Activated CD8-positive, alpha-beta memory T cell treated with anti-CD3 and anti-CD28 coated beads for 4 hours (primary cell): ENCODE measurements around the gene MYO5A.
A peak's percentile ranks its signal among the peaks of the same experiment; 100 is the strongest.
"Not testable (repeated sequence)": the region's sequence is repeated elsewhere in the genome, so short reads cannot be mapped to it uniquely, and the experiment has no call there.

ENCODE experiments used
- DNase-seq, 2 donors: peaks; one replicate each; pipeline ENCODE4 v3.0.0-alpha.2; 2020; ENCODE audit warnings: low read depth in 2 of 2

MYO5A gene

DNA sequence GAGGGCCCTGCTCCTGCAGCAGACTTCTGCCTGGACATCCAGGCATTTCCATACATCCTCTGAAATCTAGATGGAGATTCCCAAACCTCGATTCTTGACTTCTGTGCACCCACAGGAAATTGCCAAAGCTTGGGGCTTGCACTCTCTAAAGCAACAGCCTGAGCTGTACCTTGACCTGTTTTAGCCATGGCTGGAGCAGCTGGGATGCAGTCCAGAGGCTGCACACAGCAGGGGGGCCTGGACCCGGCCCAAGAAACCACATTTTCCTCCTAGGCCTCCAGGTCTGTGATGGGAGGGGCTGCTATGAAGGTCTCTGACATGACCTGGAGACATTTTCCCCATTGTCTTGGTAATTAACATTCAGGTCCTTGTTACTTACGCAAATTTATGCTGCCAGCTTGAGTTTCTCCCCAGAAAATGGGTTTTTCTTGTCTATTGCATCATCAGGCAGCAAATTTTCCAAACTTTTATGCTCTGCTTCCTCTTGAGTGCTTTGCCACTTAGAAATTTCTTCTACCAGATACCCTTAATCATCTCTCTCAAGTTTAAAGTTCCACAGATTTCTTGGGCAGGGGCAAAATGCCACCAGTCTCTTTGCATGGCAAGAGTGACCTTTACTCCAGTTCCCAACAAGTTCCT is 11.8 kb upstream of the MYO5A start:
- no peak for DNase-seq

DNA sequence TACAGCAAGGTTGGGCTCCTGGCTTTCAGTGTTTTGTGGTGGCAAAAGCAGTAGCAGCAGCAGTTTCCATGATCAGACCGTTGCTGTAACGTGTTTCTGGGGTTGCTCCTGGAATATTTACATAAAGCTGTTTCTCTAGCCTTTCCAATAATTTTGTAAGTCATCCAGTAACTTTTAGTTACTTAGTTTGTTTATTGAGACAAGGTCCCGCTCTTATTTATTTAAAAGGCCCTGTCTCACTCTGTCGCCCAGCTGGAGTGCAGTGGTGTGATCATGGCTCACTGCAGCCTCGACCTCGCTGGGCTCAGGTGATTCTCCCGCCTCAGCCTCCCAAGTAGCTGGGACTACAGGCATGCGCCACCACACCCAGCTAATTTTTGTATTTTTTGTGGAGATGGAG is 8.8 kb upstream of the MYO5A start:
- DNase-seq: no peak

DNA sequence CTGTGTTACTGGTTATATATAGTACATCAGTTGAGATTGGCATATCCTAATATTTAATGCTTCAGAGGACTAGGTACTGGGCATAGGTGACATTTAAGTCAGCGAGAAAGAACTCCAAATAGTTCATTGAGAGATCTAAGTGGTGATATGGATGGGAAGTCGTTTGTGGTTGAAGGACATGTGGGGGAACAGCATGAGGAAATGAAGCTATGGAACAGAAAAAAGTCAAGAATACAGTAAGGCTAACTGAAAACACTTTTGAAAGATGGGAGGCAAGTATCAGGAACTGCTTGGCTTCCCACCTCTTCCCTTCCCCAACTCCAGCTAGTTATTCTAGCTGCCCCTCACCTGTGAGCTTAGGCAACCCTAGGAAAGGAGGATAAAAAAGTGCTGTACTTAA is 3.7 kb upstream of the MYO5A start:
- DNase-seq: no peak

DNA sequence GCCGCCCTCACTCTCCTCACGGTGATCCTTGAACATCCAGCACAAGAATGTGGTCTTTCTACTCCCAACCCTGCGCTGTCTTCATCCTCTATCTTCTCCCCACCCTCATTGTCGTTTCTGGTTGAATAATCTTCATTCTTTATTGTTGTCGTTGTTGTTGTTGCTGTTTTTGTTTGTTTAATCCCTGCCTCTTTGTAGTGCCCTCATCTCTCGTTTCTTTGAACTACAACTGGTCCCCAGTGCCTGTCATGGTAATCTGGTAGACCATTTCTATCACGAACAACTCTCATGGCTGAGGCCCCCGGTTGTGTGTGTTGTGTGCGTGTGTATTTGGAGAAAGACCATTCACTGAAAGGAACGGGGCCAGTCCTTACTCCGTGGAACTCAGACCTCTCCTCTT is 1.3 kb upstream of the MYO5A start:
- DNase-seq: no peak

DNA sequence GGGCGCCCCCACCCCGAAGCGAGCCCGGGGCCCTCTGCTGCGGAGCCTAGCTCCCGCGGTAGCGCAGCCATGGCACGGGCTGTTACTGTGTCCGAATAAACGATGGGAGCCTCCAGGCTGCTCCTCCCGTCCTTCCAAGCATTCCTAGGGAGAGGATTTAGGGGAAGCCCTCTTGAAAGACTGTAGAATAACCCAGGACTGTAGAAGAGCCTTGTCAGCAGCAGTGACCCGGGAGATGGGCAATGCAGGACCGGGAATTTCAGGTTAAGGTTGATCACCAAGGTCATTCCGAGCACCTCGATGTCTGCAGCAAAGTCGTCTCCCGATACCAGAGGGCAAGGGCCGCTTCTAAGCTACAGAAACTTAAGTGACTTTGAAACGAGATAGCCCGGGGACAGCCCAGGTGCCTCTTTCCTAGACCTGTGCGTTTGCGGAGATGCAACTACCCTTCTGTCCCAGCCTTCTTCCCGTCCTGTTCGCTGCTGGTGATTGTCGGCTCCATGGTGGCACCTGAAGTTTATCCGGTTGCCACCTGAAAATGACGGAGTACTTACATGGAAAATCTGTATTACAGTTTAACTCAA is 753 bp upstream of the MYO5A start:
- DNase-seq: no peak

DNA sequence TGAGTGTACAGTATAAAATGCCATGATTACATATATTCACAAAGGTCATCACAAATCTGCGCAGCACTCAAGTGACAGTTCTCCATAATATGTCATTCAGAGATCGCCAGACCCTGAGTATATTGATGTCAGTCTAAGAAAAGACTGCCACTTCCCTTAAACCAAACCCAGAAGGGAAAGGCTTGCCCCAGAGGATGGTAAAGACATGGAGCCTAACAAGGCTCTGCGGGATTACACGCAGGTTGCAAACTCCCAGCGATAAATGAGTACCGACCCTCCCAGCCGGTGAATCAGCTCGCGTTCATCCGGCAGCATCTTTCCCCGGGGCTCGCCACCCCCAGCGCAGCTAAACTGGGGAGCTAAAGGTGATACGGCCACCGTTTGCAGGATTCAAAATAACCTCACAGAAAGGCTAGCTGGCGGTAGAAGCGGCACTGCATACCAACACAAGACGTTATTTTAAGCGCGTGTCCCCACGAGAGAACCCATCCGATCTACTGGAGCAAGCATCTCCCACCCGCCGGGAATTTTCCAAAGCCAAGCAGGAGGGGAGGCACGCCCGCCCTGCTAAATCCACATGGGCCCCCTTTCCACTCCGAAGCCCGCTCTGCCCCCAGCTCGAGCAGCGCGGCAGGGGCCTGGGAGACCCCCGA is 643 bp downstream of the MYO5A start:
- DNase-seq: peak; percentile 20

DNA sequence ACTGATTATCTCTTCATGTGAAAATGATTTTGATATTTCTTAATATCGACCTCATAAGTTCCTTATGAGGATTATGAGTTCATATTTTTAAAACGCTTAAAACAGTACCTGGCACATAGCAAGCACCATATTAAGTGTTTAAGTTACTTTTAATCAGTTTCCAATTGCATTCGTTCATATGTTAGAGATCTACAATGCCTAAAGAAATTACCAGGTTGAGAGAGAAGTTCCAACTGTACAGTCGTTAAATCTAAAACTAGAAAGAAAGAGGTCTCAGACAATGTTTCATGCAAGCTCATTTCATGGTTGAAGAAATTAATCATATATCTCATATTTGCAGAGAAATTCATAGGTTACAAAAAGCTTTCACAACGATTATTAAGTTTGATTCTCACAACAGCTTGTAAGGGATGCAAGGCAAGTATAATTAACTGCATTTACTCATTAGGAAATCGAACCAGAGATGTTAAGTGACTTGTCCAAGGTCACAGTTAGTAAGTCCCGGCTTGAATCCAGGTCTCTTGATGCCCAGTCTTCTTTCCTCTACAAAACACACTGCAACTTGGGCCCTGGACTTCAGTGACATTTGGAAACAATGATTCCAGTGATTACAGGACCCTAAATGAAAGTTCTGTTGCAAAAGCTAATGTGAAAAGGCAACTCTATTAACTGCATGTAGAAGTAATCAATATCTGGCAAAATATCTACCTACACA is 1.3 kb downstream of the MYO5A start:
- no peak for DNase-seq

DNA sequence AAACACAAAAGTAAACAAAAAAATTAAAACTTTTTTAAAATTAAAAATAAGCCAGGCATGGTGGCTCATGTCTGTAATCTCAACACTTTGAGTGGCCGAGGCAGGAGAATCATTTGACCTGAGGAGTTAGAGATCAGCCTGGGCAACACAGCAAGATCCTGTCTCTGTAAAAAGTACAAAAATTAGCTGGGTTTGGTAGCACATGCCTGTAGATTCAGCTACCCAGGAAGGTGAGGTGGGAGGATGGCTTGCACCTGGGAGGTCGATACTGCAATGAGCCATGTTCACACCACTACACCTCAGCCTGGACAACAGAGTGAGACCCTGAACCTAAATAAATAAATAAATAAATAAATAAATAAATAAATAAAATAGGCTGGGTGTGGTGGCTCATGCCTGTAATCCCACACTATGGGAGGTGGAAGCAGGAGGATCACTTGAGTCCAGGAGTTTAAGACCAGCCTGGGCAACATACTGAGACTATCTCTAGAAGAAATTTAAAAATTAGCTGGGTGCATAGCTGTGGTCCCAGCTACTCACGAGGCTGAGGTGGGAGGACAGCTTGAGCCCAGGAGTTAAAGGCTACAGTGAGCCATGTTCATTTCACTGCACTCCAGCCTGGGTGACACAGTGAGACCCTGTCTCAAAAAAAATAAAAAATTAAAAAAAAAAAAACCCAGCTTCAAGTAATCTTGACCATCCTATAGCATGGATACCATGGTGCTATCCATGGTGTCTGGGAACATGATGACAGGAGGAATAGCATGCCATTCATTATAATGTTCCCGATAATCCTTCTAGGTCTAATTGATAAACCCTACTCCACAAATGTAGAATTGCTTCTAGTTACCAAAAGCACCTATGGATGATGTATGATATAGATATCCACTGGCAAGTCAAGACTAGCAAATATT is 4.2 kb downstream of the MYO5A start:
- no peak for DNase-seq

DNA sequence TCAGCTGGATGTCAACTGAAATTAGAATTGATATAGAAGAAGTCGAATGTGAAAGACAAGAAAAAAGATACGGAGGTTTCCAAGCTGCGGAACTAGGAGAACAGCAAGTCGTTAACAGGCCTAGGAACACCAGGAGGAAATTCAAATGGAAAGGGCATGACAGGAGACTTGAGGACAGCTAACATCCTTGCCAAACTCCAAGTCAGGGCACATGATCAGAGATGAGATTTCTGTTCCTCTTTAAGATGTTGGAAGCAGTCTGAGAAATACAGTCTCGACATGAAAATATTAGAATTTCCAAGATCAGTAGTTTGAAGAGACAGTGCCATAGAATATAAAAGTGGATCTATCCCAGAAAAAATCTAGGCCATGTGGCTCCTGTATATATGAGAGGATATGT is 5.0 kb downstream of the MYO5A start:
- DNase-seq: no peak

DNA sequence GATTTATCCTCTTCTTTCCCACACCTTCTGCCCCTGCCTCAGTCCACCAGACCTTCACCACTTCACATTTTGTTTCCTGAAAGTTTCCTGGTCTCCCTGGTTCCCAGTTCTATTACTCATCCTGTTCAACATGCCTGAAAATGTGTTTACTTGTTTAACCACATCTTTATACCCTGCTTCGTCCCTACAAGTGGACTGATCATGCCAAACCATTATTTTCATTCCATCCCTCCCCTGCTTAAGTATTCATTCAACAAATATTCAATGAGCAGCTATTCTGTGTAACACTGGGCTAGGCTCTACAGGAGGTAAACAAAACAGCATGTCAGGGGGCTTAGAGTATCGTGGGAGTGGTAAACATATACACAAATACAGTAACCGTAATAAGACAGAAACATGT is 5.5 kb downstream of the MYO5A start:
- no peak for DNase-seq

DNA sequence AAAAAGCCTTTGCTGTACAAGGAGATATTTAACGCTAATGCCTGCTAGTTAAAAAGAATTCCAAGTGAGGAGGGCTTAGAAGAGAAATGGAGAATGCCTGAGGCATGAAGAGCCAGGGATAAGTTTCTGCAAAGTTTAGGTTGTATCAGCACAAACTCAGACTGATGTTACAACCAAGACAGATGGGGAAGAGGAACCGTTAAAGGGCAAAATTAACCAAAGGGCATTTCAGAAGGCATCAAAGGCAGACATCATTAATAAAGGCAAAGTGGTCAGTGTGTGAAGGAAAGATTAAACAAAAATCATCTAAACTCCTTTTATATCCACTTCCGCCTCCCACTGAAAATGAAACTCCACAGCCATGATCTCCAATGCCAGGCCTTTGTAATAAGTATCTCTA is 7.0 kb downstream of the MYO5A start:
- no peak for DNase-seq

DNA sequence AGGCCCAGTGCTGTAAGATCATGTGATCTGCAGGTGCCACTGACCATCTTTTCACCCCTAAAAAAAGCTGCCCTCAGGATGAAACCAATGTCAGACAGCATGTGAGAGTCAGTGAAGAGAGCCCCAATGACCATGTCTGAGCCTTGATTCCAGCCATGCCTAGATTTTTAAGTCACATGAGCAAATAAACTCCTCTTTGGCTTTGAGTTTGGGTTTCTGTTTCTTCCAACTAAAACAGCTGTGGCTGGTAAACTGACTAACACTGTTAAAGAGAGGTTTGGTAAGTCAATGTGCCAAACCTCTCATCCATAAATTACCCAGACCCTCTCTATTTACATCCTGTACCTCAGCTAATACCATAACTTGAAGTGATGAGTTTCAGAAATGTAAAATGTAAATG is 8.3 kb downstream of the MYO5A start:
- DNase-seq: no peak

DNA sequence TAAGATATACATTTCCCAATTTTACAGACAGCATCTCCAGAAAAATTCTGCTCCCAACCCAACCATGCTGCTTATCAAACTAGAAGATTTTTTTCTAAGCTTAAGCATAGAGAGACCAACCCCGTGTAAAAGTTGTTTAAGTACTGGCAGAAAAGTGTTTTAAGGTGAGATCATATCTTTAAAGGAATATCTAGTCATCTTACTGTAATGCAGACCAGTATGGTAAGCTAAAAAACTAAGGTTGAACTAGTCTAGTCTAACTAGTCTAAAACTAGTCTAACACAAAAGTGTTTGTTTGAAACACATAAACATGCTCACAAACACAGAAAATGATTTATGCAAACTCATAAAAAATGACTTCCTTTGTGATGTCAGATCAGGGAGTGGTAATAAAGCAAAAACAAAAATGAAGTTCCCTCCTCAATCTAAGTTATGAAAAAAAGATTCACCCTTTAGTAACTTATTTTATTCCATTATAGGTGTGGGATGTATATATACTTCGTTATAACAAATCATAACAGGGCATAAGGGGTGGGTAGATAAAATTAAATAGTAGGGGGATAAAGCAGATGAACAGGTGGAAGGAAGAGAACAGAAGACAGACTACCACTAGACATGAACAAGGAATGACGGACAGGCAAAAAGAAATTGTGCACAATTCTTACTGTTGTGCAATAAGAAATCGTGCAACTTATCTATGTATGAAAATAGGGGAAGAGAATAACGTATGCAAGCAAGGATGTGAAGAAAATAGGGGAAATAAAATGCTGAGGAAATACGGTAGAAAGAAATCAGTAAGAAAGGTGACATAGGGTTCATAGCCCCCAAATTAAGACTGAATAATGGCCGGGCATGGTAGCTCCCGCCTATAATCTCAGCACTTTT is 10.0 kb downstream of the MYO5A start:
- no peak for DNase-seq

DNA sequence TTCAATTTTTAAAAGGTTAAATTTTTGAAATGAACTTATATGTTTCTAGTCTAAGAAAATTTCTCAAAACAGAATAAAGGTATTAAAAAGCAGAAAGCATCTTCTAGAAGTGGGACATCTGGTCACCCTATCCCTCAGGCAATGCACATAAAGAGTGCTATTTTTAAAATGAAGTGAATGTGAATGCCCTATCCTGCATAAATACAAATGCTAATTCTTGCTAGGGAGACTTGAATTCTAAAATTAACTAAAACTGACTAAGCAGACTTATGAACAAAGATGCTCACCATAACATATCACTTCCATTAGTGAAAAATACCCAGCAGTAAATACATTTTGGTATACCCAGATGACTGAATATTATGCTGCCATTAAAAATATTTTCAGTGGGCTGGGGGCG is 11.7 kb downstream of the MYO5A start:
- no peak for DNase-seq

DNA sequence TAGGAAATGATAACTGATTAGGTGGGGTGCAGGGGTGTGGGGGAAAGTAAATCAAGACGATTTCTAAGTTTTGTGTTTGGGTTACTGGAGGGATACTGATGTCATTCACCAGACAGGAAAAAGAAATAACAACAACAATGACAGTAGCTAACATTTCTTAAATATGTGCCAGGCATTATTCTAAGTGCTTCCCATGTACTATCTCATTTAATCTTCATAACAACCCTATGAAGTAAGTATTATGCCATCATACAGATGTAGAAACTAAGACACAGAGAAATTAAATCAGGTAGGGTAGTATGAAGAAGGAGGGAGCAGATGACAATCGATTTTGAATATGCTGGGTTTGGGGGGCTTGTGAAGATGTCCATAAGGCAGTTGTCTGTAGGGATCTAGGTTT is 13.3 kb downstream of the MYO5A start:
- DNase-seq: no peak

DNA sequence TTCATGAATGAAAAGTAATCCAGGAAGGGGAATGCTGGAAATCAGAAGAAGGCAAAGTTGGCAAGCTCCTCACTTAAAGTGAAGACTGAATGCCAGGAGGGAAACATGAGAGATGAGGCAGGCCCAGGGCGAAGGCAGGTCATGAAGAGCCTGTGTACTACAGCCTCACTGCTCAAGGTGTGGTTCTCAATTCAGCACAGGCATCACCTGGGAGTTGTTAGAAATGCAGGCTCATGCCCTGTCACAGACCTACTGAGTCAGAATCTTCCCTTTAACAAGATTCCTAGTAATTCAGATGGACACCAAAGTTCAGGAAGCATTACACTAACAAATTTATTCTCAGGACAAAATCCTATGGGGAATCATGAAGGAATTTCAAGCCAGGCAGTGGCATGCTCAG is 14.2 kb downstream of the MYO5A start:
- no peak for DNase-seq

DNA sequence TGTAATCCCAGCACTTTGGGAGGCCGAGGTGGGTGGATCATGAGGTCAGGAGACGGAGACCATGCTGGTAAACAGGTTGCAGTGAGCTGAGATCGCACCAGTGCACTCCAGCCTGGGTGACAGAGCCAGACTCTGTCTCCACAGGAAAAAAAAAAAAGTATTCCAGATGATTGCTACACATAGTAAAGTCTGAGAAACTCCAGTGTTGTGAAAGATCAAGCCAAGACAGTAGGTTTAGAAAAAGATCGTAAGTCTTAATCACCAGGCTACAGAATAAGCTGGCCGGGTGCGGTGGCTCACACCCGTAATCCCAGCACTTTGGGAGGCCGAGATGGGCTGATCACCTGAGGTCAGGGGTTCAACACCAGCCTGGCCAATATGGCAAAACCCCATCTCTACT is 15.8 kb downstream of the MYO5A start:
- not testable (repeated sequence) for DNase-seq

DNA sequence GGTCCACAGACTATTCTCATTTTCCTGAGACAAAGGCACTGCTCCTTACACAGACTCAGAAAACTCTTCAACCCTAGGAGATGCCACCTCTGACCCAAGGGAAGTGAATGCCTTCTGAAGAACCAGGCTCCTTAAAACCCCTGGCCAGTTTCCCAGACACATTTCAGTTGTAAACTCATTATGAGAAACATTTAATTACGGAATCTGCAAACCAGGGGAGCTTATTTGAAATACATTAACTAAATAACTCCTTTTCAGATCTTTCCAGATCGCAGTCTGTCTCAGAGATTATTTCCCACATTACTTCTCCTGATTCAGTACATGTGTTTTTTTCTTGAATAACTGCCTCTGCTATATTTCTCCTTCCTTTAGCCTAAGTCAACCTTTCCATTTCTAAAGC is 17.6 kb downstream of the MYO5A start:
- DNase-seq: no peak

DNA sequence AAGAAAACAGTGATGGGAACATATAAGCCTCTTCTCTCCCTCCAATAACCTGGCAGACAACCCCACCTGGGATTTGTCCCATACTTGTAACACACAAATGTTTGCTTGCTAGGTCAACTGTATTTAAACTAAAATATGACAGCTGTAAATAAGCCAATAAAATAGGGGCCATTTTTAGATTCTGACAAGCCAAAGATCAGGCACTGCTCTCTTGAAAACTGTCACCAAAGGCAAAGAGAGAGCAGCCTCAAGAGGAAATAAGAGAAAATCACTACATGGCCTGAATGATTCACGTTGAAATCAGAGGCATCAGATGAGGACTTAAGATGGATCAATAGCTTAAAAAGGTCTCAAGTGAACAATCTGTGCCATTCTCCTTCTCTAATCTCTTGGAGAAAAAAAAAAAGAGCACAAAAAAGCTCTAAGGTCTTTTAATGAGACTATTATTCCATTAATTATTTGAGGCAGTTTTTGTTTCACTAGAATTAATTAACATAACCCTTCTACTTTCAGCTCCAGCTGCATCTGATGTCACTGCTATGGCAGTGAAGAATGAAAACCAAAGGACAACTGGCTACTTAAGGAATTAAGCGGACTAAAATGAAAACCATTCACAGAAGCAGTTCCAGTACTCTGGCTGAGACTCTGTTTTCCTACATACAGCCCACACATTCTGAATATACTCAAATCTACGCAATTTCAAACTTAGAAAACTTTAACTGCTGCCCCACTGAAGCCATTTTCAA is 19.0 kb downstream of the MYO5A start:
- DNase-seq: no peak

DNA sequence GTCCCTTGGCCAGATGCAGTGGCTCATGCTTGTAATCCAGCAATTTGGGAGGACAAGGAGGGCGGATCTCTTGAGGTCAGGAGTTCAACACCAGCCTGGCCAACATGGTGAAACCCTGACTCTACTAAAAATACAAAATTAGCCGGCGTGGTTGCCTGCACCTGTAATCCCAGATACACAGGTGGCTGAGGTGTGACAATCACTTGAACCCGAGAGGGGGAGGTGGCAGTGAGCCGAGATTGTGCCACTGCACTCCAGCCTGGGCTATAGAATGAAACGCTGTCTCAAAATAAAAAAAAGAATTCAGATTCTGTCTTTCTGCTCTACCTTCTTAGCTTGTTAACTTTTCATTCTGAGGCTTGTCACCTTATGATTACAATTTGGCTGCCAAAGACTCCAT is 22.1 kb downstream of the MYO5A start:
- no peak for DNase-seq
